Progenitor cell of endocrine pancreas (in vitro differentiated cells): ENCODE results near the gene TCL1A. TPM values are rescaled to one million over a fixed set of nuclear protein-coding genes. Genes with fewer than 3 reads are reported as not detected.

Experiments used
- DNase-seq: peaks from one replicate; pipeline ENCODE4 v3.0.0; 2021; ENCODE audit warnings: low spot score; ENCODE audit not compliant: unreplicated experiment
- H3K27ac Mint-ChIP-seq: 2 replicates; pipeline ENCODE4 v1.8.0; 2021; ENCODE audit warnings: mild to moderate bottlenecking, moderate library complexity, mixed read lengths
- H3K27me3 Mint-ChIP-seq: 2 replicates; pipeline ENCODE4 v1.8.0; 2021; ENCODE audit warnings: mixed read lengths
- H3K36me3 Mint-ChIP-seq: 2 replicates; pipeline ENCODE4 v1.8.0; 2022; ENCODE audit warnings: mixed read lengths; ENCODE audit not compliant: insufficient read depth
- H3K4me1 Mint-ChIP-seq: 2 replicates; pipeline ENCODE4 v1.8.0; 2021; ENCODE audit warnings: low read depth, mixed read lengths
- H3K4me3 Mint-ChIP-seq: 2 replicates; pipeline ENCODE4 v1.8.0; 2021; ENCODE audit warnings: low read depth, mild to moderate bottlenecking, moderate library complexity, mixed read lengths
- H3K9me3 Mint-ChIP-seq: 2 replicates; pipeline ENCODE4 v1.8.0; 2021; ENCODE audit warnings: low read depth, mixed read lengths
- total RNA-seq: library from RNA; stranded (reverse); gene quantifications from 2 replicates; pipeline ENCODE4 v1.2.1, GENCODE V29; 2021
- TF ChIP-seq, protein P1 (sequence below): fragments of 200-600 bp; sonication (generic); IDR thresholded peaks from one replicate; pipeline ENCODE4 v1.5.0; 2021; ENCODE audit warnings: antibody characterized with exemption, mild to moderate bottlenecking; ENCODE audit not compliant: unreplicated experiment

TCL1A gene
- total RNA-seq, 1 donor from 2014 or later = not detected

DNA sequence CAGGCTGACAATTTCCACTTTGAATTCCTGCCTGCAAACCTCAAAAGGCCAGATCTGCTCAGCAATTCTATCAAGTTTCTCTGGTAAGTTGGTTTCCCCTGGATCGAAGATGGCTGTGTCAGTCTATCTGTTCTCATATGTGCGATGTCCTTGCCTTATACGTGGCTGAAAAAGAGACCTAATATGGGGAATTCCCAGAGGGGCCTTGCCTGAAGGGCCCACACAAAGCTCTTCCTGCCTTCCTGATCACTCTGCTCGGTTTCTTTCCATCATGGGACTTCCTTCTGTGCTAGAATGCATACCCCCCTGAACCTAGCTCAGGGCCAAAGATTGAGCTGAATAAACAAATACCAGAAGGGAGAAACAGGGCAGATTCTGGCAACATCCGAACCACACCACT lies 14.5 kb downstream of the TCL1A start:
- no peak overlapping the region for H3K4me3 Mint-ChIP-seq

DNA sequence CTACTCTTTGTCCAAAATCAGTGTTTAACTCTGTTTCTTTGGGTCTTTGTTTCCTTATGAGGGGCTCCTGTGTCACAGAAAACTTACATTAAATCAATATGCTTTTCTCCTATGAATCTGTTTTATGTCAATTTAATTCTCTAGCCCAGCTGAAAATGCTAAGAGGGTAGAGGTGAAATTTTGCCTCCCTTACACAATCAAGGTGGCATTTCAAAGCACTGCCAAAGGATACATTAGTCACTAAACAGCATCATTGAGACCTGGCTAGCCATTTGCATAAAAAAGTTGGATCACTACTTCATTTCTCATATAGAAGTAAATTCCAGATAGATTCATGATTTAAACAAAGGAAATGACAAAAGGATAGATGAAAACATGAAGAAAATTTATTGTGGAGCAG lies 15.6 kb downstream of the TCL1A start:
- H3K9me3 Mint-ChIP-seq = no peaks in the 10 kb centered on the region
- peaks cover 3% of the 10 kb centered on the region for H3K4me1 Mint-ChIP-seq
- TF ChIP-seq, protein P1, sequence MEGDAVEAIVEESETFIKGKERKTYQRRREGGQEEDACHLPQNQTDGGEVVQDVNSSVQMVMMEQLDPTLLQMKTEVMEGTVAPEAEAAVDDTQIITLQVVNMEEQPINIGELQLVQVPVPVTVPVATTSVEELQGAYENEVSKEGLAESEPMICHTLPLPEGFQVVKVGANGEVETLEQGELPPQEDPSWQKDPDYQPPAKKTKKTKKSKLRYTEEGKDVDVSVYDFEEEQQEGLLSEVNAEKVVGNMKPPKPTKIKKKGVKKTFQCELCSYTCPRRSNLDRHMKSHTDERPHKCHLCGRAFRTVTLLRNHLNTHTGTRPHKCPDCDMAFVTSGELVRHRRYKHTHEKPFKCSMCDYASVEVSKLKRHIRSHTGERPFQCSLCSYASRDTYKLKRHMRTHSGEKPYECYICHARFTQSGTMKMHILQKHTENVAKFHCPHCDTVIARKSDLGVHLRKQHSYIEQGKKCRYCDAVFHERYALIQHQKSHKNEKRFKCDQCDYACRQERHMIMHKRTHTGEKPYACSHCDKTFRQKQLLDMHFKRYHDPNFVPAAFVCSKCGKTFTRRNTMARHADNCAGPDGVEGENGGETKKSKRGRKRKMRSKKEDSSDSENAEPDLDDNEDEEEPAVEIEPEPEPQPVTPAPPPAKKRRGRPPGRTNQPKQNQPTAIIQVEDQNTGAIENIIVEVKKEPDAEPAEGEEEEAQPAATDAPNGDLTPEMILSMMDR = no peak
- H3K36me3 Mint-ChIP-seq = no peaks in the 10 kb centered on the region
- no peak overlapping the region for H3K4me3 Mint-ChIP-seq
- H3K27me3 Mint-ChIP-seq = peaks cover 20% of the 10 kb centered on the region
- H3K27ac Mint-ChIP-seq = no peak overlapping the region
- no peak for DNase-seq

More for the DNA sequence above, 14.5 kb downstream of the TCL1A start:
- Mint-ChIP-seq H3K27ac (no peak overlapping the region), H3K27me3 (peaks cover 28% of the 10 kb centered on the region), H3K36me3 (no peaks in the 10 kb centered on the region), H3K4me1 (peaks cover 3% of the 10 kb centered on the region), H3K9me3 (no peaks in the 10 kb centered on the region)
- DNase-seq = no peak
- TF ChIP-seq, protein P1 = no peak

DNA sequence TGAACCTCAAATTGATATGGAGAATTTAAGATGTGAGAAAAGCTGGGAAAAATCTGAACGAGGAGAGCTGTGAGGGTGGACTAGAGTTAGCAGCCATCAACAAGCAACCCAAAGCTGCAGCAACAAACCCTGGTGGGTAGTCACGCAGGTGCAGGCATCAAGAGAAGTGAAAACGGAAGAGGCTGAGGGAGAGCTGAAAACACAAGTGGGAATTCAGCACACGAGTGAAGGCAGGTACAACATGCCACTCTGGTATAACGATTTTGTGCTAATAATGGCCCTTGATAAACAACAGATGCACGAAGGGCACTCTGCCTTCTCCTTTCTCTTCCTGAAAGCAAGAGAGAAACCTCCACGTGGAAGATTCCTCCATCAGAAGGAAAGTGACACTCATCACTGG lies 16.2 kb downstream of the TCL1A start:
- no peaks in the 10 kb centered on the region for H3K36me3 Mint-ChIP-seq

DNA sequence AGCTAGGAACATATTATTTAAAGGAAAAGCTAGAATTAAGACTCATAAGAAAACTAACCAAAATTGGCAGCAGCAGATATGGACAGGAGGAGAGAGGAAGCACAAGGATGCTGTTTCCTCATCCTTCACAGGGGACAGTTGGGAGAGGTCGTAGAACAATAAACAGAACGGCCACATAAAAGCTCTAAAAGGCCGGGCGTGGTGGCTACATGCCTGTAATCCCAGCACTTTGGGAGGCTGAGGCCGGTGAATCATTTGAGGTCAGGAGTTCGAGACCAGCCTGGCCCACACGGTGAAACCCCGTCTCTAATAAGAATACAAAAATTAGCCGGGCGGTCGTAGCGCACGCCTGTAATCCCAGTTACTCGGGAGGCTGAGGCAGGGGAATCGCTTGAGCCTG lies 17.2 kb downstream of the TCL1A start:
- DNase-seq = no peak
- Mint-ChIP-seq H3K4me1 (peaks cover 3% of the 10 kb centered on the region), H3K27ac (no peak overlapping the region), H3K4me3 (no peak overlapping the region), H3K9me3 (no peaks in the 10 kb centered on the region), H3K27me3 (peaks cover 16% of the 10 kb centered on the region), H3K36me3 (no peaks in the 10 kb centered on the region)
- TF ChIP-seq, protein P1 = no peak

More for the DNA sequence above, 16.2 kb downstream of the TCL1A start:
- Mint-ChIP-seq H3K4me1 (peaks cover 3% of the 10 kb centered on the region), H3K9me3 (no peaks in the 10 kb centered on the region), H3K4me3 (no peak overlapping the region), H3K27ac (no peak overlapping the region), H3K27me3 (peaks cover 18% of the 10 kb centered on the region)
- TF ChIP-seq, protein P1 = no peak
- DNase-seq = no peak

DNA sequence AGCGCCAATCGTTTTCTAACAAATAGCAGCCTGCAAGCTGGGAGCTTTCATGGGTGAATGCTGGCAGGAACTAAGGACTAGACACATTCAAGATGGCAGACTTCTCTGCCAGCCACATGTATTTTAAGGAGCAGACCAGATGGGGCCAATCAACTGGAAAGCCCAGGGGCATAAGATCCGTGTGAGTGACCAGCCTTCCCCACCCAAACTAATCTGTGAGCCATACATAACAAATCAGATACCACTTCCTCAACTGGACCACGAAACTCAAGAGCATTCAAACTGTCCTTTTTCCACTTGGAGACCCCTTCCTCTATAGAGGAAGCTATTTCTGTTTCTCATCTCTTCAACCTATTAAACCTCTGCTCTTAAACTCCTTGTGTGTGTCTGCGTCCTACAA lies 18.0 kb downstream of the TCL1A start:
- Mint-ChIP-seq H3K4me1 (peaks cover 3% of the 10 kb centered on the region), H3K36me3 (no peaks in the 10 kb centered on the region), H3K27me3 (peaks cover 15% of the 10 kb centered on the region), H3K9me3 (no peaks in the 10 kb centered on the region), H3K27ac (no peak overlapping the region), H3K4me3 (no peak overlapping the region)
- no peak for DNase-seq
- TF ChIP-seq, protein P1 = no peak
